SK-N-SH (cell line): ENCODE measurements around the gene ADAMTS5. TPM values are rescaled to one million over a fixed set of nuclear protein-coding genes. Genes with fewer than 3 reads are reported as not detected.

ENCODE experiments used
- CTCF ChIA-PET: fragments of 300-600, 350-600 bp; formaldehyde crosslinking; extraction: SDS; loops from one replicate; lab custom pipeline; 2021; lab: Yijun Ruan, JAX
- POLR2A ChIA-PET: fragments of 350-600 bp; sonication (Branson Sonifier 250); formaldehyde crosslinking; extraction: SDS; loops from one replicate; lab custom pipeline; 2020; ENCODE audit warnings: antibody characterized with exemption, inconsistent platforms; lab: Yijun Ruan, JAX
- DNase-seq: peaks from one replicate; pipeline ENCODE4 v3.0.0; 2012
- H2AFZ ChIP-seq: fragments of 200-600 bp; sonication (generic); 2 replicates; pipeline ENCODE4 v1.8.1; 2016; ENCODE audit warnings: antibody characterized with exemption, mild to moderate bottlenecking, low read depth
- H3F3A ChIP-seq: fragments of 200-600 bp; sonication (generic); replicated peaks from 2 replicates; pipeline ENCODE3; 2016; ENCODE audit warnings: antibody characterized with exemption, mild to moderate bottlenecking; ENCODE audit not compliant: insufficient read depth
- H3K27ac ChIP-seq, 2 experiments: fragments of 200-500 bp in 1 of 2; fragments of 200-600 bp in 1 of 2; sonication (Bioruptor generic) in 1 of 2; sonication (generic), shearing (Covaris generic) in 1 of 2; 2 replicates each; pipeline versions ENCODE4 v1.5.1 to v1.6.1; 2014 to 2016; ENCODE audit warnings: low read depth in 2 of 2, inconsistent platforms in 1 of 2, low read length in 1 of 2, mild to moderate bottlenecking in 1 of 2, mixed read lengths in 1 of 2
- H3K27me3 ChIP-seq: fragments of 200-600 bp; sonication (generic), shearing (Covaris generic); 2 replicates; pipeline ENCODE4 v1.6.1; 2016; ENCODE audit warnings: mixed run types; ENCODE audit not compliant: insufficient read depth
- H3K36me3 ChIP-seq, 2 experiments: fragments of 200-500 bp in 1 of 2; fragments of 200-600 bp in 1 of 2; sonication (Bioruptor generic) in 1 of 2; sonication (generic) in 1 of 2; replicated peaks in 1 of 2; 2 replicates each; pipeline versions ENCODE3 to v1.5.1; 2014 to 2016; ENCODE audit warnings: low read length in 1 of 2, mild to moderate bottlenecking in 1 of 2; ENCODE audit not compliant: insufficient read depth in 2 of 2, control insufficient read depth in 1 of 2
- H3K4me1 ChIP-seq, 2 experiments: fragments of 200-500 bp in 1 of 2; fragments of 200-600 bp in 1 of 2; sonication (Bioruptor generic) in 1 of 2; sonication (generic), shearing (Covaris generic) in 1 of 2; 2 replicates each; pipeline versions ENCODE4 v1.5.1 to v1.6.1; 2014 to 2016; ENCODE audit warnings: low read depth in 1 of 2, low read length in 1 of 2, mixed run types in 1 of 2; ENCODE audit not compliant: insufficient read depth in 2 of 2, control insufficient read depth in 1 of 2
- H3K4me2 ChIP-seq: fragments of 200-600 bp; sonication (generic), shearing (Covaris generic); 2 replicates; pipeline ENCODE4 v1.6.1; 2017; ENCODE audit warnings: mixed run types
- H3K4me3 ChIP-seq, 2 experiments: fragments of 200-500 bp in 1 of 2; fragments of 200-600 bp in 1 of 2; sonication (Bioruptor generic) in 1 of 2; sonication (generic), shearing (Covaris generic) in 1 of 2; 2 replicates each; pipeline versions ENCODE4 v1.5.1 to v1.8.1; 2014 to 2016; ENCODE audit warnings: low read depth in 2 of 2, inconsistent platforms in 1 of 2, low read length in 1 of 2, mild to moderate bottlenecking in 1 of 2, mixed read lengths in 1 of 2, moderate library complexity in 1 of 2
- H3K79me2 ChIP-seq: fragments of 200-600 bp; sonication (generic); 2 replicates; pipeline ENCODE4 v1.8.1; 2017; ENCODE audit warnings: mild to moderate bottlenecking; ENCODE audit not compliant: insufficient read depth
- H3K9ac ChIP-seq: fragments of 200-600 bp; sonication (generic); 2 replicates; pipeline ENCODE4 v1.6.1; 2017; ENCODE audit warnings: mixed run types
- H3K9me2 ChIP-seq: fragments of 200-600 bp; sonication (generic); 2 replicates; pipeline ENCODE4 v1.6.1; 2017; ENCODE audit warnings: mixed run types
- H3K9me3 ChIP-seq: fragments of 200-600 bp; sonication (generic); 2 replicates; pipeline ENCODE4 v1.6.1; 2017; ENCODE audit warnings: mixed run types, mild to moderate bottlenecking, moderate library complexity
- H4K20me1 ChIP-seq: fragments of 200-600 bp; sonication (generic); 2 replicates; pipeline ENCODE4 v1.6.1; 2017; ENCODE audit warnings: mild to moderate bottlenecking, mixed run types; ENCODE audit not compliant: insufficient read depth
- CTCF ChIP-seq: fragments of 200-600 bp; sonication (generic); IDR thresholded peaks from 2 replicates; pipeline ENCODE4 v1.6.1; 2017; ENCODE audit warnings: antibody characterized with exemption, mild to moderate bottlenecking, moderate library complexity
- EP300 ChIP-seq, 2 experiments: IDR thresholded peaks; 2 replicates each; pipeline versions ENCODE4 v1.4.0 to v1.6.1; 2012; ENCODE audit warnings: borderline replicate concordance in 1 of 2, low read depth in 1 of 2, low read length in 1 of 2
- JUND ChIP-seq: IDR thresholded peaks from 2 replicates; pipeline ENCODE4 v1.4.0; 2012
- NFIC ChIP-seq: IDR thresholded peaks from 2 replicates; pipeline ENCODE4 v1.4.0; 2012; ENCODE audit warnings: borderline replicate concordance
- RAD21 ChIP-seq: IDR thresholded peaks from 2 replicates; pipeline ENCODE4 v1.6.1; 2012; ENCODE audit warnings: mild to moderate bottlenecking, low read length
- RCOR1 ChIP-seq: fragments of 150-350 bp; IDR thresholded peaks from 2 replicates; pipeline ENCODE4 v1.6.1; 2017; ENCODE audit warnings: antibody characterized with exemption, low read length
- RFX5 ChIP-seq: IDR thresholded peaks from 2 replicates; pipeline ENCODE4 v1.6.1; 2012; ENCODE audit warnings: mild to moderate bottlenecking, improper control_type of control experiment, low read length
- RXRA ChIP-seq: IDR thresholded peaks from 2 replicates; pipeline ENCODE4 v1.4.0; 2012; ENCODE audit warnings: low read depth, mild to moderate bottlenecking, borderline replicate concordance
- TEAD4 ChIP-seq: IDR thresholded peaks from 2 replicates; pipeline ENCODE4 v1.4.0; 2012; ENCODE audit warnings: mild to moderate bottlenecking, borderline replicate concordance; ENCODE audit not compliant: insufficient read depth
- USF1 ChIP-seq: IDR thresholded peaks from 2 replicates; pipeline ENCODE4 v1.4.0; 2012; ENCODE audit warnings: low read depth, borderline replicate concordance
- USF2 ChIP-seq: fragments of 150-350 bp; IDR thresholded peaks from 2 replicates; pipeline ENCODE4 v1.6.1; 2017; ENCODE audit warnings: antibody characterized with exemption, low read length, low read depth, borderline replicate concordance
- WGBS: methylation state at CpG from one replicate; pipeline ENCODE4 v1.1.6; 2017; ENCODE audit warnings: low lambda C conversion rate; 5-methylcytosine and 5-hydroxymethylcytosine counted together
- polyA plus RNA-seq, 3 experiments: library from polyadenylated mRNA; depleted of rRNA; stranded (reverse); fragments of >200 nt; gene quantifications; 2 replicates each; pipeline ENCODE4 v1.2.3, GENCODE V29; 2012

The ADAMTS5 gene
- polyA plus RNA-seq, 1 of the 3 experiments (the other 2 are of a cell fraction) = 0.90 TPM

- TF ChIP-seq USF2 (no peak), RCOR1 (no peak), USF1 (no peak), RFX5 (no peak)
These were observed 2.6 kb downstream of the ADAMTS5 start (continued) for GRCh38 chr21:26964170-26964778.

GRCh38 chr21:26962621-26963181, 4.2 kb downstream of the ADAMTS5 start:
- WGBS = 88% methylated on average over 3 of the region's 3 CpGs
- Histone ChIP-seq H3K27ac (no peak overlapping the region), H3K9ac (no peak overlapping the region), H3K4me2 (no peak overlapping the region), H3K79me2 (no peaks in the 10 kb centered on the region), H3K9me3 (no peaks in the 10 kb centered on the region), H3K4me1 (peaks cover 0 to 6% of the 10 kb centered on the region in 2 experiments; a peak in 1 of 4 replicates), H4K20me1 (no peaks in the 10 kb centered on the region), H3K4me3 (peak overlapping the region in 1 of 2 experiments; percentile 14; a peak in 1 of 4 replicates), H3K27me3 (no peaks in the 10 kb centered on the region), H2AFZ (no peak overlapping the region), H3K36me3 (no peaks in the 10 kb centered on the region), H3F3A (no peaks in the 10 kb centered on the region), H3K9me2 (no peaks in the 10 kb centered on the region)
- TF ChIP-seq EP300 (IDR thresholded peaks at IDR 0.05; ENCODE audit: borderline replicate concordance in 1 of 2, low read depth in 1 of 2, low read length in 1 of 2) (no peak), NFIC (no peak), RXRA (no peak), TEAD4 (no peak), RAD21 (no peak), JUND (no peak), CTCF (no peak)
- no peak for DNase-seq
- POLR2A ChIA-PET = no interaction called here
- CTCF ChIA-PET = interaction anchor here (0.6 to 2.4 kb wide), 7 partner anchors 15 to 1734 kb away, joined by 3 to 10 read pairs (median 3); no protein-coding TSS in a partner anchor
